ENCODE data around the gene CCN6. TPM values are rescaled to one million over a fixed set of nuclear protein-coding genes. Genes with fewer than 3 reads are reported as not detected.

Gene CCN6
- total RNA-seq, 1 experiment from 2014 or later: not detected

DNA sequence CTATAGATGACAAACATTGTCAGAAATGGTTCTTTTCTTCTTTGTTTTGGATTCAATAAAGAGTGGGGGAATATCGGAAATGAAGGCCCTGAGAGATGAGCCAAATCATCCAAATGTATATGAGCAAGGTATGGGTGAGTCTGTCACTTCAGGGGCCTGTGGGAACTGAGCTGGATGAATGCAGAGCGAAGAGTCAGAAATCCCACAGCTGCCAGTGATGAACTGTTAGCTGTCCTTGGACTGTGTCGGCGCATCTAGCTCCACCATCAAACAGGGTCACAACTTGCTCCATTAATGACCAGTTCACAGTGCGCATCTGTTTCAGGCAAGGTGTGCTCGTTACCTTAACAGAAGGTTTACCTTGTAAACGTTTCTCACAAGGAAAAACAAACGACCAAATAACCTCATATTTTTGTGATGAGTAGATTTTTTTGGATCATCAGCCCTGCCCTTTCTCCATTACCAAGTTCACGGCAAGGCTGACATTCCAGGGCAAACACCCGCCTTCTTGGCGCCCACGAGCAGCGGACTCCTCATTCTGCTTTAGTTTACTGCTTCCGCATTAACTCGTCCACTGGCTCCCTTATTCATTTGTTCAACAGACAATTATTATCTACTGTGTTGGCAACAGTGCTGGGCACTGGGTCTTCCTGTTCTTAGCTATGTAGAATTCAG is 15.0 kb upstream of the CCN6 start:
- no peak overlapping the region for H2BK5ac ChIP-seq (ENCODE audit: insufficient read length, low read length)
- TF ChIP-seq, protein P1, sequence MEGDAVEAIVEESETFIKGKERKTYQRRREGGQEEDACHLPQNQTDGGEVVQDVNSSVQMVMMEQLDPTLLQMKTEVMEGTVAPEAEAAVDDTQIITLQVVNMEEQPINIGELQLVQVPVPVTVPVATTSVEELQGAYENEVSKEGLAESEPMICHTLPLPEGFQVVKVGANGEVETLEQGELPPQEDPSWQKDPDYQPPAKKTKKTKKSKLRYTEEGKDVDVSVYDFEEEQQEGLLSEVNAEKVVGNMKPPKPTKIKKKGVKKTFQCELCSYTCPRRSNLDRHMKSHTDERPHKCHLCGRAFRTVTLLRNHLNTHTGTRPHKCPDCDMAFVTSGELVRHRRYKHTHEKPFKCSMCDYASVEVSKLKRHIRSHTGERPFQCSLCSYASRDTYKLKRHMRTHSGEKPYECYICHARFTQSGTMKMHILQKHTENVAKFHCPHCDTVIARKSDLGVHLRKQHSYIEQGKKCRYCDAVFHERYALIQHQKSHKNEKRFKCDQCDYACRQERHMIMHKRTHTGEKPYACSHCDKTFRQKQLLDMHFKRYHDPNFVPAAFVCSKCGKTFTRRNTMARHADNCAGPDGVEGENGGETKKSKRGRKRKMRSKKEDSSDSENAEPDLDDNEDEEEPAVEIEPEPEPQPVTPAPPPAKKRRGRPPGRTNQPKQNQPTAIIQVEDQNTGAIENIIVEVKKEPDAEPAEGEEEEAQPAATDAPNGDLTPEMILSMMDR (conservative IDR thresholded peaks at IDR 0.05): no peak
- no peak overlapping the region for H2AK5ac ChIP-seq (ENCODE audit: insufficient read length, low read length)
- peaks cover 4% of the 10 kb centered on the region; the same call in 1 of the 2 replicates for H3K4me1 ChIP-seq (ENCODE audit: insufficient read depth, low read length)
- no peaks in the 10 kb centered on the region for H3K79me1 ChIP-seq (ENCODE audit: insufficient read depth, low read depth, low read length, poor library complexity, severe bottlenecking)
- H4K20me1 ChIP-seq (ENCODE audit: control insufficient read depth, insufficient read depth, insufficient read length): no peaks in the 10 kb centered on the region
- H2BK20ac ChIP-seq (ENCODE audit: low read depth, low read length, poor library complexity, severe bottlenecking): no peak overlapping the region
- no peak overlapping the region for H4K91ac ChIP-seq (ENCODE audit: insufficient read length, low read depth, low read length)
- no peaks in the 10 kb centered on the region for H3K79me2 ChIP-seq (ENCODE audit: insufficient read depth, low read length)
- H3K27me3 Mint-ChIP-seq (ENCODE audit: low read depth): no peaks in the 10 kb centered on the region; the same call in 1 of the 2 replicates
- H3K4ac ChIP-seq (ENCODE audit: low read depth, low read length): no peak overlapping the region
- no peak overlapping the region for H3T11ph ChIP-seq (ENCODE audit: low read length)
- no peak overlapping the region for H2BK12ac ChIP-seq (ENCODE audit: insufficient read length, low read depth, low read length)
- H3K18ac ChIP-seq (ENCODE audit: insufficient read length, low read depth, low read length): no peak overlapping the region
- no peak overlapping the region for H3K9ac ChIP-seq (ENCODE audit: extremely low read depth, insufficient read length, low read length)
- H3K27ac ChIP-seq (ENCODE audit: insufficient read length, low read depth, low read length): no peak overlapping the region
- H3K56ac ChIP-seq (ENCODE audit: insufficient read length, low read depth, low read length): no peak overlapping the region
- no CpG with 5 or more reads among the region's 15 CpGs for WGBS (ENCODE audit: extremely low coverage, insufficient read length, low lambda C conversion rate)
- peaks cover 5 to 7% of the 10 kb centered on the region in 2 experiments for H3K4me1 Mint-ChIP-seq
- H3K27ac Mint-ChIP-seq: no peak overlapping the region
- H3K23ac ChIP-seq (ENCODE audit: insufficient read length, low read depth, low read length): no peak overlapping the region
- no peak overlapping the region for H2AFZ ChIP-seq (ENCODE audit: low read length)
- H3K36me3 Mint-ChIP-seq (ENCODE audit: insufficient read depth in 1 of 3, low read depth in 3 of 3): no peaks in the 10 kb centered on the region; a peak in 1 of 7 replicates
- no peak overlapping the region for H2BK120ac ChIP-seq (ENCODE audit: low read depth, low read length, poor library complexity, severe bottlenecking)
- H4K8ac ChIP-seq (replicated peaks; ENCODE audit: insufficient read length, low read depth, low read length): no peak overlapping the region
- H3K23me2 ChIP-seq (ENCODE audit: insufficient read length, low read depth, low read length, poor library complexity, severe bottlenecking): no peaks in the 10 kb centered on the region
- no peak overlapping the region for H3K4me3 Mint-ChIP-seq
- H3K14ac ChIP-seq (ENCODE audit: insufficient read depth, low read length): no peak overlapping the region
- no peak overlapping the region for H3K4me2 ChIP-seq (ENCODE audit: insufficient read depth, insufficient read length, low read length)
- H3K9me3 ChIP-seq (ENCODE audit: control insufficient read depth, low read depth, low read length): no peaks in the 10 kb centered on the region
- H2BK15ac ChIP-seq (ENCODE audit: low read depth, low read length): no peak overlapping the region
- H3K9me3 Mint-ChIP-seq: no peaks in the 10 kb centered on the region
- no peaks in the 10 kb centered on the region for H3K27me3 ChIP-seq (ENCODE audit: insufficient read depth, low read length)
- no peak overlapping the region for H4K5ac ChIP-seq (ENCODE audit: insufficient read length, low read depth, low read length)
- DNase-seq: no peak
